HL-60 (cell line): ENCODE results near the gene CPS1.

Experiments used
- POLR2AphosphoS5 ChIP-seq: IDR thresholded peaks from 2 replicates; pipeline ENCODE4 v1.6.1; 2012; ENCODE audit warnings: low read depth
- TF ChIP-seq, protein P1 (sequence below): IDR thresholded peaks from one replicate; pipeline ENCODE4 v1.5.1; 2011; ENCODE audit warnings: low read length, control low read depth, inconsistent platforms; ENCODE audit not compliant: insufficient read depth
- TF ChIP-seq, protein P2 (sequence below): IDR thresholded peaks from 2 replicates; pipeline ENCODE4 v1.6.1; 2012; ENCODE audit warnings: low read depth; ENCODE audit not compliant: insufficient replicate concordance

- TF ChIP-seq, protein P1, sequence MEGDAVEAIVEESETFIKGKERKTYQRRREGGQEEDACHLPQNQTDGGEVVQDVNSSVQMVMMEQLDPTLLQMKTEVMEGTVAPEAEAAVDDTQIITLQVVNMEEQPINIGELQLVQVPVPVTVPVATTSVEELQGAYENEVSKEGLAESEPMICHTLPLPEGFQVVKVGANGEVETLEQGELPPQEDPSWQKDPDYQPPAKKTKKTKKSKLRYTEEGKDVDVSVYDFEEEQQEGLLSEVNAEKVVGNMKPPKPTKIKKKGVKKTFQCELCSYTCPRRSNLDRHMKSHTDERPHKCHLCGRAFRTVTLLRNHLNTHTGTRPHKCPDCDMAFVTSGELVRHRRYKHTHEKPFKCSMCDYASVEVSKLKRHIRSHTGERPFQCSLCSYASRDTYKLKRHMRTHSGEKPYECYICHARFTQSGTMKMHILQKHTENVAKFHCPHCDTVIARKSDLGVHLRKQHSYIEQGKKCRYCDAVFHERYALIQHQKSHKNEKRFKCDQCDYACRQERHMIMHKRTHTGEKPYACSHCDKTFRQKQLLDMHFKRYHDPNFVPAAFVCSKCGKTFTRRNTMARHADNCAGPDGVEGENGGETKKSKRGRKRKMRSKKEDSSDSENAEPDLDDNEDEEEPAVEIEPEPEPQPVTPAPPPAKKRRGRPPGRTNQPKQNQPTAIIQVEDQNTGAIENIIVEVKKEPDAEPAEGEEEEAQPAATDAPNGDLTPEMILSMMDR, result no peak
- TF ChIP-seq, protein P2, sequence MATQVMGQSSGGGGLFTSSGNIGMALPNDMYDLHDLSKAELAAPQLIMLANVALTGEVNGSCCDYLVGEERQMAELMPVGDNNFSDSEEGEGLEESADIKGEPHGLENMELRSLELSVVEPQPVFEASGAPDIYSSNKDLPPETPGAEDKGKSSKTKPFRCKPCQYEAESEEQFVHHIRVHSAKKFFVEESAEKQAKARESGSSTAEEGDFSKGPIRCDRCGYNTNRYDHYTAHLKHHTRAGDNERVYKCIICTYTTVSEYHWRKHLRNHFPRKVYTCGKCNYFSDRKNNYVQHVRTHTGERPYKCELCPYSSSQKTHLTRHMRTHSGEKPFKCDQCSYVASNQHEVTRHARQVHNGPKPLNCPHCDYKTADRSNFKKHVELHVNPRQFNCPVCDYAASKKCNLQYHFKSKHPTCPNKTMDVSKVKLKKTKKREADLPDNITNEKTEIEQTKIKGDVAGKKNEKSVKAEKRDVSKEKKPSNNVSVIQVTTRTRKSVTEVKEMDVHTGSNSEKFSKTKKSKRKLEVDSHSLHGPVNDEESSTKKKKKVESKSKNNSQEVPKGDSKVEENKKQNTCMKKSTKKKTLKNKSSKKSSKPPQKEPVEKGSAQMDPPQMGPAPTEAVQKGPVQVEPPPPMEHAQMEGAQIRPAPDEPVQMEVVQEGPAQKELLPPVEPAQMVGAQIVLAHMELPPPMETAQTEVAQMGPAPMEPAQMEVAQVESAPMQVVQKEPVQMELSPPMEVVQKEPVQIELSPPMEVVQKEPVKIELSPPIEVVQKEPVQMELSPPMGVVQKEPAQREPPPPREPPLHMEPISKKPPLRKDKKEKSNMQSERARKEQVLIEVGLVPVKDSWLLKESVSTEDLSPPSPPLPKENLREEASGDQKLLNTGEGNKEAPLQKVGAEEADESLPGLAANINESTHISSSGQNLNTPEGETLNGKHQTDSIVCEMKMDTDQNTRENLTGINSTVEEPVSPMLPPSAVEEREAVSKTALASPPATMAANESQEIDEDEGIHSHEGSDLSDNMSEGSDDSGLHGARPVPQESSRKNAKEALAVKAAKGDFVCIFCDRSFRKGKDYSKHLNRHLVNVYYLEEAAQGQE, result no peak
- TF ChIP-seq POLR2AphosphoS5, result no peak
Observed at GRCh38 chr2:210567279-210567678, 10.9 kb downstream of the CPS1 start.
